Measurements from ENCODE around the gene EXOSC7.

GRCh38 chr3:45001738-45002137 is 25.7 kb downstream of the EXOSC7 start:
- peak in 1 of 5 experiments; percentile 11 for TF ChIP-seq CTCF (IDR thresholded peaks at IDR 0.05 in 4 of 5, conservative IDR thresholded peaks at IDR 0.05 in 1 of 5)
- no peak for TF ChIP-seq POLR2A (IDR thresholded peaks at IDR 0.05)
